PFSK-1 (cell line): ENCODE results near the gene SAE1.

ENCODE experiments used
- FOXP2 ChIP-seq: optimal IDR thresholded peaks from 2 replicates; pipeline ENCODE3; 2011; ENCODE audit warnings: borderline replicate concordance, control low read depth, inconsistent platforms; ENCODE audit not compliant: insufficient read depth; ENCODE audit errors: extremely low read length, extremely low read depth
- POLR2AphosphoS5 ChIP-seq: IDR thresholded peaks from 2 replicates; pipeline ENCODE4 v1.6.1; 2012; ENCODE audit warnings: low read depth, mild to moderate bottlenecking, control low read depth, low read length, moderate library complexity
- REST ChIP-seq, 2 experiments: IDR thresholded peaks; 2 replicates each; pipeline versions ENCODE4 v1.6.1 to v1.8.0; 2011 to 2012; ENCODE audit warnings: low read depth in 2 of 2, low read length in 2 of 2, control low read depth in 1 of 2, inconsistent platforms in 1 of 2, mild to moderate bottlenecking in 1 of 2, moderate library complexity in 1 of 2; ENCODE audit not compliant: insufficient read depth in 1 of 2
- SIN3A ChIP-seq: IDR thresholded peaks from 2 replicates; pipeline ENCODE4 v1.6.1; 2012; ENCODE audit warnings: mild to moderate bottlenecking, low read length, moderate library complexity, borderline replicate concordance; ENCODE audit not compliant: insufficient read depth
- TAF1 ChIP-seq: IDR thresholded peaks from 2 replicates; pipeline ENCODE4 v1.6.1; 2012; ENCODE audit warnings: low read length, control low read depth, borderline replicate concordance; ENCODE audit not compliant: insufficient read depth

SAE1 gene

GRCh38 chr19:47172666-47173455 lies 42.2 kb downstream of the SAE1 start:
- TF ChIP-seq POLR2AphosphoS5 (peak; percentile 35; the same call in 1 of the 2 replicates), FOXP2 (no peak)

DNA sequence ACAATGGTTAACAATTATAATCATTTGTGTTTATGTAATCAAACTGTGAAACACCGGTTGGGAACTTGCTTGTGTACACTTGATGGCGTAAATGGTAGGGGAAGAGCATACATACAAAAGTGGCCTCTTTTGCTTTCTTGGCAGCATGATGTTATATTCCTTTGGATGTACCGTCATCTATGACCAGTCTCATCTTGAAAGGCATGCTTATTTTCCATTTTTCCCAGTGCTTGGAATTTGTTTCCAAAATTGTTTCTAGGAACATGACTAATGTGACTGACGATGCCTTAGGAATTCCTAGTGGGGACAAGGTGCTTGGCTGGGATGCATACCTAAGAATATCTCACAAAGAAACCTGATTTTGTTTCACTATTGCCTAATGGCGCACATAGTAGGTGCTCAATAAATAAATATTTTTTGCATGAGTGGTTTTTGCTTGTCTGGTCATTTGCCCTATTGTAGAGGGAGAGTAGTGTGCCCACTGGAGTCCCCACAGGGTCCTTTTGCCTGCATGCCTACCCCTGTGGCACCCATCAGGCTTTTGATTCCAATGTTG lies 45.5 kb downstream of the SAE1 start:
- no peak for TF ChIP-seq SIN3A
- no peak for TF ChIP-seq TAF1
- no peak for TF ChIP-seq POLR2AphosphoS5
- TF ChIP-seq FOXP2 = no peak
- no peak for TF ChIP-seq REST (IDR thresholded peaks at IDR 0.05; ENCODE audit: insufficient read depth in 1 of 2, low read depth in 2 of 2, low read length in 2 of 2)

- TF ChIP-seq REST (IDR thresholded peaks at IDR 0.05; ENCODE audit: insufficient read depth in 1 of 2, low read depth in 2 of 2, low read length in 2 of 2) (no peak), POLR2AphosphoS5 (no peak), SIN3A (no peak), FOXP2 (no peak), TAF1 (no peak)
These were observed 46.0 kb downstream of the SAE1 start for GRCh38 chr19:47176627-47177090.

- no peak for TF ChIP-seq SIN3A
- no peak for TF ChIP-seq FOXP2
- TF ChIP-seq REST (IDR thresholded peaks at IDR 0.05; ENCODE audit: insufficient read depth in 1 of 2, low read depth in 2 of 2, low read length in 2 of 2) = no peak
- no peak for TF ChIP-seq TAF1
- TF ChIP-seq POLR2AphosphoS5 = no peak
These were observed 49.1 kb downstream of the SAE1 start for GRCh38 chr19:47179653-47180310.

- TF ChIP-seq TAF1 (no peak), SIN3A (no peak), POLR2AphosphoS5 (no peak), REST (IDR thresholded peaks at IDR 0.05; ENCODE audit: insufficient read depth in 1 of 2, low read depth in 2 of 2, low read length in 2 of 2) (no peak), FOXP2 (no peak)
These were observed 53.0 kb downstream of the SAE1 start for GRCh38 chr19:47183601-47184000.
